H1 (cell line): ENCODE data around the gene TBC1D19. TPM values are rescaled to one million over a fixed set of nuclear protein-coding genes. Genes with fewer than 3 reads are reported as not detected.

Experiments used
- CTCF ChIA-PET: fragments of 300-600 bp; sonication (Branson Sonifier 250); formaldehyde crosslinking; loops from one replicate; lab custom pipeline; 2021; ENCODE audit not compliant: partially characterized antibody; lab: Charles Lee
- POLR2A ChIA-PET: fragments of 300-600 bp; sonication (Branson Sonifier 250); formaldehyde crosslinking; loops from one replicate; lab custom pipeline; 2021; ENCODE audit warnings: inconsistent platforms; ENCODE audit not compliant: partially characterized antibody; lab: Charles Lee
- DNase-seq, 2 experiments: peaks; one replicate each; pipeline versions ENCODE4 v3.0.0 to v3.0.0-alpha.2; 2010 to 2022; ENCODE audit warnings: low spot score in 2 of 2, low read depth in 1 of 2, mixed read lengths in 1 of 2
- FAIRE-seq: peaks from 2 replicates; lab custom pipeline; 2011; peaks lifted over from hg19 to GRCh38; lab: Jason Lieb, UNC
- H2AFZ ChIP-seq: 2 replicates; pipeline ENCODE4 v1.8.1; 2012; ENCODE audit warnings: low read length, inconsistent platforms
- H2AK5ac ChIP-seq: 2 replicates; pipeline ENCODE4 v1.6.1; 2013; ENCODE audit warnings: low read depth, low read length
- H2BK120ac ChIP-seq: replicated peaks from 2 replicates; pipeline ENCODE3; 2013; ENCODE audit warnings: low read depth, low read length, inconsistent platforms
- H2BK12ac ChIP-seq: 2 replicates; pipeline ENCODE4 v1.6.1; 2013; ENCODE audit warnings: low read depth, low read length
- H2BK15ac ChIP-seq: 2 replicates; pipeline ENCODE4 v1.6.1; 2013; ENCODE audit warnings: low read length
- H2BK20ac ChIP-seq: 2 replicates; pipeline ENCODE4 v1.6.1; 2013; ENCODE audit warnings: low read length
- H2BK5ac ChIP-seq: 2 replicates; pipeline ENCODE4 v1.6.1; 2013; ENCODE audit warnings: low read depth, low read length
- H3K14ac ChIP-seq: 2 replicates; pipeline ENCODE4 v1.6.1; 2013; ENCODE audit warnings: inconsistent platforms; ENCODE audit not compliant: insufficient read length
- H3K18ac ChIP-seq: 2 replicates; pipeline ENCODE4 v1.6.1; 2013; ENCODE audit warnings: low read length; ENCODE audit errors: extremely low read depth
- H3K23ac ChIP-seq: 2 replicates; pipeline ENCODE4 v1.6.1; 2013; ENCODE audit warnings: inconsistent platforms; ENCODE audit not compliant: insufficient read length
- H3K23me2 ChIP-seq: 2 replicates; pipeline ENCODE4 v1.6.1; 2013; ENCODE audit warnings: low read depth, low read length
- H3K27ac ChIP-seq: 2 replicates; pipeline ENCODE4 v1.6.1; 2011; ENCODE audit warnings: low read depth, low read length, inconsistent platforms
- H3K27me3 ChIP-seq, 4 experiments: replicated peaks in 1 of 4; 1 replicate in 1 of 4; 2 replicates in 3 of 4; pipeline versions ENCODE4 v1.6.1 to v1.8.1; 2011 to 2013; ENCODE audit warnings: low read length in 3 of 4, mild to moderate bottlenecking in 3 of 4, inconsistent platforms in 2 of 4, mixed read lengths in 2 of 4, moderate library complexity in 1 of 4; ENCODE audit not compliant: control insufficient read depth in 3 of 4, insufficient read depth in 3 of 4; ENCODE audit errors: extremely low read depth in 1 of 4
- H3K36me3 ChIP-seq, 4 experiments: 2 replicates each; pipeline versions ENCODE4 v1.6.1 to v1.8.1; 2011 to 2013; ENCODE audit warnings: mild to moderate bottlenecking in 4 of 4, low read length in 3 of 4, moderate library complexity in 2 of 4, control low read depth in 1 of 4, inconsistent platforms in 1 of 4; ENCODE audit not compliant: insufficient read depth in 4 of 4, control insufficient read depth in 2 of 4
- H3K4ac ChIP-seq: replicated peaks from 2 replicates; pipeline ENCODE3; 2013; ENCODE audit warnings: low read length, low read depth, mixed read lengths, inconsistent platforms; ENCODE audit not compliant: insufficient read length
- H3K4me1 ChIP-seq, 4 experiments: replicated peaks in 1 of 4; 1 replicate in 1 of 4; 2 replicates in 3 of 4; pipeline versions ENCODE4 v1.6.1 to v1.8.1; 2011 to 2013; ENCODE audit warnings: low read length in 3 of 4, inconsistent platforms in 2 of 4, mixed read lengths in 1 of 4; ENCODE audit not compliant: insufficient read depth in 4 of 4, control insufficient read depth in 3 of 4
- H3K4me2 ChIP-seq, 2 experiments: 2 replicates each; pipeline versions ENCODE4 v1.6.1 to v1.8.1; 2011 to 2013; ENCODE audit warnings: low read depth in 2 of 2, low read length in 2 of 2, control low read depth in 1 of 2, inconsistent platforms in 1 of 2, mild to moderate bottlenecking in 1 of 2; ENCODE audit not compliant: insufficient read depth in 1 of 2
- H3K4me3 ChIP-seq, 4 experiments: fragments of 200-600, 300-600 bp in 1 of 4; sonication (generic), shearing (Covaris generic), sonication (Bioruptor Twin) in 1 of 4; 2 replicates each; pipeline versions ENCODE4 v1.5.1 to v1.8.1; 2011 to 2016; ENCODE audit warnings: low read length in 4 of 4, low read depth in 3 of 4, control low read depth in 2 of 4, inconsistent platforms in 2 of 4, mild to moderate bottlenecking in 2 of 4, mixed read lengths in 1 of 4, moderate library complexity in 1 of 4; ENCODE audit not compliant: insufficient read depth in 2 of 4; ENCODE audit errors: extremely low read depth in 1 of 4
- H3K56ac ChIP-seq: replicated peaks from 2 replicates; pipeline ENCODE3; 2013; ENCODE audit warnings: low read depth, mild to moderate bottlenecking, mixed read lengths, low read length, inconsistent platforms; ENCODE audit not compliant: insufficient read length
- H3K79me1 ChIP-seq: 2 replicates; pipeline ENCODE4 v1.6.1; 2013; ENCODE audit warnings: low read depth, low read length, control low read depth
- H3K79me2 ChIP-seq, 2 experiments: 2 replicates each; pipeline versions ENCODE4 v1.6.1 to v1.8.1; 2012 to 2013; ENCODE audit warnings: low read length in 2 of 2, mild to moderate bottlenecking in 2 of 2, inconsistent platforms in 1 of 2; ENCODE audit not compliant: insufficient read depth in 2 of 2, control insufficient read depth in 1 of 2
- H3K9ac ChIP-seq, 4 experiments: replicated peaks in 1 of 4; 1 replicate in 1 of 4; 2 replicates in 3 of 4; pipeline versions ENCODE4 v1.6.1 to v1.8.1; 2011 to 2013; ENCODE audit warnings: low read depth in 3 of 4, low read length in 3 of 4, control low read depth in 2 of 4, mild to moderate bottlenecking in 2 of 4, moderate library complexity in 2 of 4, inconsistent platforms in 1 of 4; ENCODE audit errors: extremely low read depth in 1 of 4
- H3K9me3 ChIP-seq, 2 experiments: 2 replicates each; pipeline versions ENCODE4 v1.6.1 to v1.8.1; 2012 to 2013; ENCODE audit warnings: mild to moderate bottlenecking in 2 of 2, moderate library complexity in 2 of 2, control low read depth in 1 of 2, inconsistent platforms in 1 of 2, low read depth in 1 of 2, low read length in 1 of 2, mixed read lengths in 1 of 2; ENCODE audit not compliant: insufficient read depth in 2 of 2
- H4K20me1 ChIP-seq, 2 experiments: replicated peaks in 1 of 2; 2 replicates each; pipeline versions ENCODE3 to v1.8.1; 2011 to 2013; ENCODE audit warnings: inconsistent platforms in 2 of 2, low read length in 2 of 2, mild to moderate bottlenecking in 1 of 2; ENCODE audit not compliant: insufficient read depth in 2 of 2, control insufficient read depth in 1 of 2
- H4K5ac ChIP-seq: 2 replicates; pipeline ENCODE4 v1.6.1; 2013; ENCODE audit warnings: low read length, low read depth, mixed read lengths, inconsistent platforms; ENCODE audit not compliant: insufficient read length
- H4K8ac ChIP-seq: 2 replicates; pipeline ENCODE4 v1.8.0; 2013; ENCODE audit warnings: mild to moderate bottlenecking, moderate library complexity, low read length, inconsistent platforms; ENCODE audit not compliant: insufficient read depth; ENCODE audit errors: extremely low read depth
- H4K91ac ChIP-seq: replicated peaks from 2 replicates; pipeline ENCODE3; 2013; ENCODE audit warnings: low read length, mixed read lengths, inconsistent platforms; ENCODE audit not compliant: insufficient read length
- WGBS, 2 experiments: shearing (Covaris generic) in 1 of 2; methylation state at CpG; one replicate each; pipeline versions ENCODE4 v1.1.6 to v1.1.7; 2013 to 2015; ENCODE audit warnings: low lambda C conversion rate in 2 of 2, mixed read lengths in 2 of 2, inconsistent platforms in 1 of 2, low coverage in 1 of 2, missing lambda C conversion rate in 1 of 2; ENCODE audit not compliant: insufficient replicate concordance in 2 of 2, insufficient coverage in 1 of 2, insufficient read length in 1 of 2; ENCODE audit errors: extremely low coverage in 1 of 2, missing lambda C conversion rate in 1 of 2; 5-methylcytosine and 5-hydroxymethylcytosine counted together
- polyA plus RNA-seq, 7 experiments: library from polyadenylated mRNA; depleted of rRNA in 3 of 7; stranded (reverse) in 5 of 7; unstranded in 2 of 7; fragments of >200 nt in 5 of 7; fragments of 200-250 nt in 2 of 7; gene quantifications; 1 replicate in 5 of 7; 2 replicates in 1 of 7; 4 replicates in 1 of 7; pipeline versions ENCODE4 v1.2.1 to v1.2.3, GENCODE V29; 2011 to 2013; ENCODE audit warnings: missing spikeins in 2 of 7, mixed read lengths in 2 of 7
- total RNA-seq: library from RNA; stranded (reverse); fragmentation: NEBNext Ultra II Directional; extraction: Animal tissue kit (Norgen Biotek cat#: 25700); gene quantifications from 2 replicates; pipeline ENCODE4 v1.2.1, GENCODE V29; 2021

TBC1D19 gene
- total and polyA plus RNA-seq, 2 of the 8 experiments (the other 6 are each of a cell fraction or from before 2014, with no cell fraction given) = 1.9 to 3.5 TPM

DNA sequence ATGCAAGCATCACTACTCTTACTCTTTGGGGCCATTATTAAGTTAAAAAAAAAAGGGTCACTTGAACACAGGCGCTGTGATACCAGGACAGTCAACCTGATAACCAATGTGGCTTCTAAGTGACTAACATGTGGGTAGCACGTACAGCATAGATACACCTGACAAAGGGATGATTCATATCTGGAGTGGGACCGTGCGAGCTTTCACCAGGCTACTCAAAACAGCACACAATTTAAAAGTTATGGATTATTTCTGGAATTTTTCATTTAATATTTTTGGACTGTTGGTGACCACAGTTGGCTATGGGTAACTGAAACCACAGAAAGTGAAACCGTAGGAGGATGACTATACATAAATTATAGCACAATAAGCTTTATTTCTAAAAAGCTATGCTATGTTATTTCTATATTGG is 162.9 kb downstream of the TBC1D19 start:
- Histone ChIP-seq H3K9me3 (no peaks in the 10 kb centered on the region), H4K8ac (no peak overlapping the region), H3K27me3 (no peaks in the 10 kb centered on the region), H3K14ac (no peak overlapping the region), H3K27ac (no peak overlapping the region), H4K5ac (no peak overlapping the region), H3K79me2 (no peaks in the 10 kb centered on the region), H2BK15ac (no peak overlapping the region), H3K23ac (no peak overlapping the region), H3K4me3 (no peak overlapping the region), H2BK12ac (no peak overlapping the region), H3K56ac (no peak overlapping the region), H3K23me2 (0 out of 2 replicates have a peak, but pooled peaks cover 2% of the 10 kb centered on the region), H3K4me1 (no peaks in the 10 kb centered on the region), H4K91ac (no peak overlapping the region), H3K9ac (no peak overlapping the region), H3K4ac (no peak overlapping the region), H2BK120ac (no peak overlapping the region), H2AK5ac (no peak overlapping the region), H3K4me2 (no peak overlapping the region), H3K36me3 (no peaks in the 10 kb centered on the region), H3K18ac (no peak overlapping the region), H2AFZ (no peak overlapping the region), H3K79me1 (no peaks in the 10 kb centered on the region), H2BK20ac (no peak overlapping the region), H2BK5ac (no peak overlapping the region), H4K20me1 (no peaks in the 10 kb centered on the region)
- ChIA-PET POLR2A (no interaction called here), CTCF (no interaction called here)
- no peak for FAIRE-seq
- WGBS, 2 experiments = 90% methylated on average over 5 of the region's 5 CpGs; no CpG with 5 or more reads in 1 of the 2 experiments
- DNase-seq = no peak
